ENCODE data around the gene FKBP5. TPM values are rescaled to one million over a fixed set of nuclear protein-coding genes. Genes with fewer than 3 reads are reported as not detected.

Gene FKBP5
- total and polyA plus RNA-seq, 10 donors, result 23.8 to 368 (median 148) TPM

DNA sequence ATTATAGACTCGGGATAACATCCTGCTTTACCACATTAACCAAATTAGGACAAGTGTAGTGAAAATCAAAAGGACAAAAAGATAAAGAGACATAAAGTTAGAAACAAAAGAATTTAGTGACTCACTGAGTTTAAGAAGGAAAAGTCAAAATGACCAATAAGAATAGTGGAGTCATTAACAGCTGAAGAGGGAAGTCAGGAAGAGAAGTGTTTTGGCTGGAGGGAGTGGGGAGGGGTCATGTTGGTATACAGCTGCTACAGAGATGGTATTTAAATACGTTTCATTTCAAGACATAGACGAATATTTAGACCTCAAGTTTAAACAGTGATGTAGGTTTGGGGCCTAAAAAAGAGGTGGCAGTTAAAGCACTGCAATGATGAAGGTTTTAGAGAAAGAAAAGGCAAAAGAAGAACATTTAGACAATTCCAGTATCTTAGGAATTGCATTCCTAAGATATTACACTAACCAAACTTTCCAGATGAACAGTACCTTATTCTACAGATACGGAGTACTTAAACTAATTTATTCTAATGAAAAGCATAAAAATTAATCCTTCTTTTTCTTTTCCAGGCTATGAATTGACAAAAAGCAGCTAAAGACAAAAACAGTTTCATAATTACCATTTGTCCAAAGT lies 10.6 kb downstream of the FKBP5 start:
- peak overlapping the region in 4 of 8 donors; percentile 2 to 67 (median 36) for H3K27ac ChIP-seq
- H3K36me3 ChIP-seq, result peaks cover 0 to 80% (median 0%) of the 10 kb centered on the region in 6 donors
- no peaks in the 10 kb centered on the region for H3K27me3 ChIP-seq (replicated peaks in 1 of 7)
- 57 to 63% (median 61%) methylated on average over 4 of the region's 4 CpGs for WGBS, 5 donors
- H3K4me1 ChIP-seq, result peaks cover 16 to 100% (median 81%) of the 10 kb centered on the region in 6 donors
- DNase-seq, result no peak
- intact Hi-C loops (cut with DNase I; ENCODE audit: low total_unique reads), result no loop called here
- no peak for TF ChIP-seq POLR2A (IDR thresholded peaks at IDR 0.05)
- TF ChIP-seq POLR2AphosphoS5 (IDR thresholded peaks at IDR 0.05), result no peak
- TF ChIP-seq, protein P1, sequence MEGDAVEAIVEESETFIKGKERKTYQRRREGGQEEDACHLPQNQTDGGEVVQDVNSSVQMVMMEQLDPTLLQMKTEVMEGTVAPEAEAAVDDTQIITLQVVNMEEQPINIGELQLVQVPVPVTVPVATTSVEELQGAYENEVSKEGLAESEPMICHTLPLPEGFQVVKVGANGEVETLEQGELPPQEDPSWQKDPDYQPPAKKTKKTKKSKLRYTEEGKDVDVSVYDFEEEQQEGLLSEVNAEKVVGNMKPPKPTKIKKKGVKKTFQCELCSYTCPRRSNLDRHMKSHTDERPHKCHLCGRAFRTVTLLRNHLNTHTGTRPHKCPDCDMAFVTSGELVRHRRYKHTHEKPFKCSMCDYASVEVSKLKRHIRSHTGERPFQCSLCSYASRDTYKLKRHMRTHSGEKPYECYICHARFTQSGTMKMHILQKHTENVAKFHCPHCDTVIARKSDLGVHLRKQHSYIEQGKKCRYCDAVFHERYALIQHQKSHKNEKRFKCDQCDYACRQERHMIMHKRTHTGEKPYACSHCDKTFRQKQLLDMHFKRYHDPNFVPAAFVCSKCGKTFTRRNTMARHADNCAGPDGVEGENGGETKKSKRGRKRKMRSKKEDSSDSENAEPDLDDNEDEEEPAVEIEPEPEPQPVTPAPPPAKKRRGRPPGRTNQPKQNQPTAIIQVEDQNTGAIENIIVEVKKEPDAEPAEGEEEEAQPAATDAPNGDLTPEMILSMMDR (IDR thresholded peaks at IDR 0.05 in 8 of 11, conservative IDR thresholded peaks at IDR 0.05 in 3 of 11), result no peak
- H3K9me3 ChIP-seq, result no peaks in the 10 kb centered on the region
- no peak overlapping the region for H3K4me3 ChIP-seq

DNA sequence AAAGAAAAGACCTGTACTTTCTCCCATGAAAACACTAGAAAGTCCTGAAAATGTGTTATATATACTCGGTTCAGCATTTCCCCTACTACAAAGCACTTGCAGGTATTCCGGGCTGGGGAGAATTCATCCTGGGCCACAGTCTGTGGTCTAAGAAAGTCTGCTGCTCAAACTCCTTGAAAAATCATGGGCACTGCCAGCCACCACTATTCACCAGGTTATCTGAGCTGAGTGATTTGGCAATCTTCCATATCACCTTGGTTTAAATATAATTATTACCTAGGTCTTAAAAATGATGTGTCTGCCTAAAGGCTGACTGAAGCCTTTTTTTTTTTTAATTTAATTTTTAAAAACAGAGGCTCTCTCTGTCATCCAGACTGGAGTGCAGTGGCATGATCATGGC lies 11.3 kb downstream of the FKBP5 start:
- WGBS, 5 donors, result 88 to 94% (median 94%) methylated on average over 2 of the region's 2 CpGs

DNA sequence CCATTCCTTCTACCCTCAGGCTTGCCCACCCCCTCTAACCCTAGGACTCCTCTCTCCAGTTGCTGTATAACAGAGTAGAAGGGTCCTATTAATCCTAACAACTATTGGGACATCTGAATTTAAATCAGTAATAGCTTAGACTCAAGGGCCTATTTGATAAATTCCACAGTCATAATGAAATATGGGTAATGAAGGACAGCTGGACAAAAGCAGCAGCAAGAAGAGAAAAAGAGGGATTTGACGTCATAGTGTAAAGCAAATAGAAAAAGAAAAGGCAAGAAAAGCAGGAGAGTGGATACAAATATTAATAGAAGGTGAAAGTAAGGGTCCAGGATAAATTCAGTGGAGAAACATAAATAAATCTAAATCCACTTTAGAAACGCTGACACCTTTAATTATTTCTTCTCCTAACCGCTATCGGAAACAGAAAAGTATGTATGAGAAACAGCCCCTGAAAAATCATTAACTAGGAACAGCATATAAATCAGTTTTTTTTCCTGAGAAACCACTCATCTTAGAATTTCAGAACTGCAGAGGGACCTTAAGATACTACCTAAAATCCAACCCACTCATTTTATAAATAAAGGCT lies 12.8 kb downstream of the FKBP5 start:
- DNase-seq, result no peak
- no peaks in the 10 kb centered on the region for H3K27me3 ChIP-seq (replicated peaks in 1 of 7)
- peaks cover 13 to 100% (median 79%) of the 10 kb centered on the region in 6 donors for H3K4me1 ChIP-seq
- peak overlapping the region in 1 of 8 donors; percentile 3 for H3K4me3 ChIP-seq
- intact Hi-C loops (cut with DNase I; ENCODE audit: low total_unique reads), result no loop called here
- whole genome bisulfite sequencing, 5 donors, result 83 to 88% (median 87%) methylated on average over 4 of the region's 4 CpGs
- peak overlapping the region in 3 of 8 donors; percentile 22 to 67 (median 45) for H3K27ac ChIP-seq
- no peaks in the 10 kb centered on the region for H3K9me3 ChIP-seq
- H3K36me3 ChIP-seq, result peaks cover 0 to 81% (median 0%) of the 10 kb centered on the region in 6 donors
- TF ChIP-seq POLR2A (IDR thresholded peaks at IDR 0.05) (no peak), POLR2AphosphoS5 (IDR thresholded peaks at IDR 0.05) (no peak)
- TF ChIP-seq, protein P1 (IDR thresholded peaks at IDR 0.05 in 8 of 11, conservative IDR thresholded peaks at IDR 0.05 in 3 of 11), result no peak

More for the DNA sequence above, 11.3 kb downstream of the FKBP5 start:
- Histone ChIP-seq H3K36me3 (peaks cover 0 to 81% (median 0%) of the 10 kb centered on the region in 6 donors), H3K9me3 (no peaks in the 10 kb centered on the region), H3K4me3 (no peak overlapping the region), H3K4me1 (peaks cover 16 to 100% (median 82%) of the 10 kb centered on the region in 6 donors), H3K27ac (peak overlapping the region in 5 of 8 donors; percentile 2 to 67 (median 24)), H3K27me3 (replicated peaks in 1 of 7) (no peaks in the 10 kb centered on the region)
- intact Hi-C loops (cut with DNase I; ENCODE audit: low total_unique reads), result no loop called here
- DNase-seq, result no peak
- TF ChIP-seq, protein P1 (IDR thresholded peaks at IDR 0.05 in 8 of 11, conservative IDR thresholded peaks at IDR 0.05 in 3 of 11), result no peak
- TF ChIP-seq POLR2AphosphoS5 (IDR thresholded peaks at IDR 0.05) (no peak), POLR2A (IDR thresholded peaks at IDR 0.05) (no peak)

DNA sequence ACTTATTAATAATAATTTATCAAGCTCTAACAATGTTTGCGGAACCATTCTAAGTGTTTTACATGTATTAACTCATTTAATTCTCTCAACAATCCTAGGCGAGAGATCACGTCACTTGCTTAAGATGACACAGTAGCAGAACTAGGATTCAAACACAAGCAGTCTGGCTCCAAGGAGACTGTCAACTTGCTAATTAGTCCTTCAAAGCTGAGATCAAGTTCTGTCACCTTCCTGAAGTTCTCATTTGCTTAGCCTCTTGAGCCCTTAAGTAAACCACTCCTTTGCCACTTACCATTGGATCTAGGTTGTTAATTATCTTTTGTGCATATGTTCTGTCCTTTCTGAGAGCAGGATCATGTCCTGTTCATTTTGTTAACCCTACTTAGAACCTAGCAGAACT lies 14.1 kb downstream of the FKBP5 start:
- intact Hi-C loops (cut with DNase I; ENCODE audit: low total_unique reads), result no loop called here
- TF ChIP-seq POLR2AphosphoS5 (IDR thresholded peaks at IDR 0.05), result peak in 1 of 3 donors; percentile 24
- TF ChIP-seq, protein P1 (IDR thresholded peaks at IDR 0.05 in 8 of 11, conservative IDR thresholded peaks at IDR 0.05 in 3 of 11), result no peak

More for the DNA sequence above, 14.1 kb downstream of the FKBP5 start:
- Histone ChIP-seq H3K4me3 (peak overlapping the region in 1 of 8 donors; percentile 3), H3K27me3 (replicated peaks in 1 of 7) (no peaks in the 10 kb centered on the region), H3K36me3 (peaks cover 0 to 79% (median 0%) of the 10 kb centered on the region in 6 donors), H3K9me3 (no peaks in the 10 kb centered on the region), H3K27ac (peak overlapping the region in 3 of 8 donors; percentile 45 to 67 (median 49)), H3K4me1 (peaks cover 12 to 100% (median 83%) of the 10 kb centered on the region in 6 donors)
- WGBS, 5 donors, result 88 to 96% (median 94%) methylated on average over 3 of the region's 3 CpGs
- no peak for DNase-seq

All from spleen (tissue), 11 donors.